HCT116 (cell line): Measurements from ENCODE around the gene PGRMC1.

Experiments
- CEBPB ChIP-seq: IDR thresholded peaks from 2 replicates; pipeline ENCODE4 v1.6.1; 2012; ENCODE audit warnings: low read depth
- CTCF ChIP-seq, 3 experiments: fragments of 200-600 bp in 1 of 3; sonication (generic) in 1 of 3; IDR thresholded peaks in 2 of 3; conservative IDR thresholded peaks in 1 of 3; 2 replicates each; pipeline ENCODE4 v1.5.1; 2012 to 2017; ENCODE audit warnings: low read depth in 2 of 3, low read length in 2 of 3, antibody characterized with exemption in 1 of 3, borderline replicate concordance in 1 of 3, control low read depth in 1 of 3, mild to moderate bottlenecking in 1 of 3, mixed read lengths in 1 of 3, mixed run types in 1 of 3, moderate library complexity in 1 of 3; ENCODE audit not compliant: insufficient read depth in 1 of 3
- EZH2 ChIP-seq: fragments of 200-600 bp; sonication (generic); IDR thresholded peaks from 2 replicates; pipeline ENCODE4 v1.6.1; 2017; ENCODE audit warnings: antibody characterized with exemption, mixed run types
- EZH2phosphoT487 ChIP-seq: fragments of 200-600 bp; IDR thresholded peaks from 2 replicates; pipeline ENCODE4 v1.6.1; 2018; ENCODE audit warnings: antibody characterized with exemption, borderline replicate concordance
- POLR2A ChIP-seq: IDR thresholded peaks from 2 replicates; pipeline ENCODE4 v1.7.0; 2011; ENCODE audit warnings: borderline replicate concordance; ENCODE audit not compliant: insufficient read depth, insufficient read length; ENCODE audit errors: extremely low read depth
- POLR2AphosphoS5 ChIP-seq: IDR thresholded peaks from 2 replicates; pipeline ENCODE4 v1.6.1; 2011; ENCODE audit warnings: mild to moderate bottlenecking, low read depth, low read length, moderate library complexity
- RAD21 ChIP-seq: IDR thresholded peaks from 2 replicates; pipeline ENCODE4 v1.6.1; 2012; ENCODE audit warnings: low read depth, mild to moderate bottlenecking
- SIN3A ChIP-seq: IDR thresholded peaks from 2 replicates; pipeline ENCODE4 v1.6.1; 2012; ENCODE audit warnings: low read depth
- TCF7L2 ChIP-seq: IDR thresholded peaks from 2 replicates; pipeline ENCODE4 v1.7.0; 2011; ENCODE audit warnings: borderline replicate concordance, inconsistent platforms; ENCODE audit not compliant: insufficient read depth, insufficient read length; ENCODE audit errors: extremely low read depth
- YY1 ChIP-seq: IDR thresholded peaks from 2 replicates; pipeline ENCODE4 v1.6.1; 2011; ENCODE audit warnings: low read length, low read depth, moderate library complexity, mild to moderate bottlenecking; ENCODE audit not compliant: insufficient replicate concordance; ENCODE audit errors: extremely low read depth
- ZFX ChIP-seq: fragments of 450-650 bp; IDR thresholded peaks from 2 replicates; pipeline ENCODE4 v1.6.1; 2017

GRCh38 chrX:119231936-119232445, 4.1 kb upstream of the PGRMC1 start:
- no peak for TF ChIP-seq POLR2AphosphoS5
- TF ChIP-seq YY1 = no peak
- TF ChIP-seq CEBPB = no peak
- TF ChIP-seq CTCF (IDR thresholded peaks at IDR 0.05 in 2 of 3, conservative IDR thresholded peaks at IDR 0.05 in 1 of 3; ENCODE audit: borderline replicate concordance in 1 of 3, insufficient read depth in 1 of 3, low read depth in 2 of 3, low read length in 2 of 3) = no peak
- no peak for TF ChIP-seq EZH2phosphoT487
- TF ChIP-seq RAD21 = no peak
- no peak for TF ChIP-seq ZFX
- no peak for TF ChIP-seq SIN3A
- no peak for TF ChIP-seq TCF7L2
- TF ChIP-seq POLR2A = no peak
- no peak for TF ChIP-seq EZH2
